DOHH2 (cell line): ENCODE results near the gene MACF1.

Experiments used
- H3F3A ChIP-seq: fragments of 200-600 bp; sonication (generic), shearing (Covaris generic); 2 replicates; pipeline ENCODE4 v1.6.0; 2016; ENCODE audit warnings: antibody characterized with exemption, mild to moderate bottlenecking; ENCODE audit not compliant: control insufficient read depth, insufficient read depth
- H3K27ac ChIP-seq: fragments of 200-600 bp; sonication (generic); 2 replicates; pipeline ENCODE4 v1.5.1; 2014; ENCODE audit warnings: low read depth, mild to moderate bottlenecking, low read length, moderate library complexity
- H3K27me3 ChIP-seq: fragments of 200-600 bp; sonication (generic); 2 replicates; pipeline ENCODE4 v1.6.1; 2014; ENCODE audit warnings: mild to moderate bottlenecking, low read length, mixed read lengths; ENCODE audit not compliant: control insufficient read depth
- H3K36me3 ChIP-seq: fragments of 200-600 bp; sonication (generic); 2 replicates; pipeline ENCODE4 v1.6.1; 2014; ENCODE audit warnings: mild to moderate bottlenecking, low read length, moderate library complexity, mixed read lengths; ENCODE audit not compliant: control insufficient read depth
- H3K4me1 ChIP-seq: fragments of 200-600 bp; sonication (generic); 2 replicates; pipeline ENCODE4 v1.6.1; 2014; ENCODE audit warnings: mild to moderate bottlenecking, low read length, mixed read lengths; ENCODE audit not compliant: control insufficient read depth
- H3K4me2 ChIP-seq: fragments of 200-600 bp; sonication (generic); 2 replicates; pipeline ENCODE4 v1.6.0; 2014; ENCODE audit warnings: mild to moderate bottlenecking, low read length, moderate library complexity
- H3K4me3 ChIP-seq: fragments of 200-600 bp; sonication (generic); 2 replicates; pipeline ENCODE4 v1.5.1; 2014; ENCODE audit warnings: mild to moderate bottlenecking, low read length, mixed read lengths
- H3K79me2 ChIP-seq: fragments of 200-600 bp; sonication (generic); 2 replicates; pipeline ENCODE4 v1.6.1; 2014; ENCODE audit warnings: mild to moderate bottlenecking, low read length, mixed read lengths; ENCODE audit not compliant: control insufficient read depth
- H3K9me2 ChIP-seq: fragments of 200-600 bp; sonication (generic); replicated peaks from 2 replicates; pipeline ENCODE4 v1.6.1; 2014; ENCODE audit warnings: mild to moderate bottlenecking, low read length, mixed read lengths; ENCODE audit not compliant: control insufficient read depth
- H3K9me3 ChIP-seq: fragments of 200-600 bp; sonication (generic); 2 replicates; pipeline ENCODE4 v1.6.1; 2014; ENCODE audit warnings: antibody characterized with exemption, low read length, mixed read lengths; ENCODE audit not compliant: control insufficient read depth, insufficient read depth
- H4K20me1 ChIP-seq: fragments of 200-600 bp; sonication (generic); 2 replicates; pipeline ENCODE4 v1.6.0; 2014; ENCODE audit warnings: low read depth, mild to moderate bottlenecking, antibody characterized with exemption, low read length, moderate library complexity; ENCODE audit not compliant: control insufficient read depth, insufficient read depth
- CTCF ChIP-seq: fragments of 200-600 bp; sonication (generic); IDR thresholded peaks from one replicate; pipeline ENCODE4 v1.5.1; 2014; ENCODE audit warnings: antibody characterized with exemption, mild to moderate bottlenecking, low read depth, low read length; ENCODE audit not compliant: poor library complexity, severe bottlenecking
- EZH2phosphoT487 ChIP-seq: fragments of 200-600 bp; sonication (generic); IDR thresholded peaks from 2 replicates; pipeline ENCODE4 v1.6.1; 2017; ENCODE audit warnings: borderline replicate concordance, mild to moderate bottlenecking, antibody characterized with exemption, low read length, moderate library complexity, mixed read lengths

The MACF1 gene

GRCh38 chr1:39277879-39278278, 73.4 kb downstream of the MACF1 start:
- H3K27ac ChIP-seq = no peak overlapping the region
- TF ChIP-seq EZH2phosphoT487 (no peak), CTCF (no peak)
- H3K4me2 ChIP-seq = no peak overlapping the region
- no peak overlapping the region for H3K4me3 ChIP-seq
- H4K20me1 ChIP-seq = no peaks in the 10 kb centered on the region; the same call in 1 of the 2 replicates
- H3K79me2 ChIP-seq = no peaks in the 10 kb centered on the region
- H3K4me1 ChIP-seq = no peaks in the 10 kb centered on the region
- no peaks in the 10 kb centered on the region for H3F3A ChIP-seq
- H3K36me3 ChIP-seq = peaks cover 7% of the 10 kb centered on the region
- no peaks in the 10 kb centered on the region for H3K27me3 ChIP-seq
- H3K9me2 ChIP-seq = no peaks in the 10 kb centered on the region
- H3K9me3 ChIP-seq = no peaks in the 10 kb centered on the region

GRCh38 chr1:39282537-39283216, 78.2 kb downstream of the MACF1 start:
- H3K27me3 ChIP-seq = no peaks in the 10 kb centered on the region
- H4K20me1 ChIP-seq = peaks cover 2% of the 10 kb centered on the region
- peaks cover 6% of the 10 kb centered on the region; the same call in 1 of the 2 replicates for H3K4me1 ChIP-seq
- H3K9me2 ChIP-seq = no peaks in the 10 kb centered on the region
- no peak overlapping the region for H3K4me3 ChIP-seq
- H3K36me3 ChIP-seq = peaks cover 42% of the 10 kb centered on the region
- no peaks in the 10 kb centered on the region for H3K9me3 ChIP-seq
- H3K4me2 ChIP-seq = no peak overlapping the region
- H3K27ac ChIP-seq = no peak overlapping the region
- H3K79me2 ChIP-seq = no peaks in the 10 kb centered on the region
- no peaks in the 10 kb centered on the region for H3F3A ChIP-seq
- no peak for TF ChIP-seq EZH2phosphoT487
- no peak for TF ChIP-seq CTCF

GRCh38 chr1:39283858-39284257, 79.4 kb downstream of the MACF1 start:
- Histone ChIP-seq H3K4me3 (no peak overlapping the region), H3K9me3 (no peaks in the 10 kb centered on the region), H3K36me3 (peaks cover 43% of the 10 kb centered on the region), H3K27ac (no peak overlapping the region), H3K27me3 (no peaks in the 10 kb centered on the region), H3K4me1 (peaks cover 6% of the 10 kb centered on the region; the same call in 1 of the 2 replicates), H3K79me2 (no peaks in the 10 kb centered on the region), H4K20me1 (peaks cover 2% of the 10 kb centered on the region), H3F3A (no peaks in the 10 kb centered on the region), H3K9me2 (no peaks in the 10 kb centered on the region), H3K4me2 (no peak overlapping the region)
- no peak for TF ChIP-seq CTCF
- no peak for TF ChIP-seq EZH2phosphoT487
